ENCODE results near the gene PALM3.

The PALM3 gene

GRCh38 chr19:14061751-14062557 is at the start of gene PALM3:
Gene PALM3 (minus strand): TSS chr19:14062076. CDS start chr19:14061980, 96 bp downstream.
- DNase-seq (ENCODE audit: low read depth), result no peak

DNA sequence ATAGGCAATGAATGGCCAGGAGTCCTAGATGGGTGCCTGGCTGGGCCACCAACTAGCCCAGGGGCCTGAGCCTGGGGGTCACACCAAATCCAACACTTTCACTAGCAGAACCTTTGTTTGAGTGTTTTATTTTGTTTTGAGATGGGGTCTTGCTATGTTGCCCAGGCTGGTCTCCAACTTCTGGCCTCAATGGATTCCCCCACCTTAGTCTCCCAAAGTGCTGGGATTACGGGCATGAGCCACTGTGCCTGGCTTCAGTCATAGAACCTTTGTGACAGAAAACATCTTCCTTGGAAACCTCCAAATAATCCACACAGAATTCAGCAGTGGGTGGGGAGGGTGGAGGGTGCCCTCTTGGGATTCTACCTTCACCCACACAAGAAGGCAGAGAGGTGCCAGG is 49.6 kb upstream of the PALM3 start:
- DNase-seq (ENCODE audit: low read depth), result no peak

GRCh38 chr19:14110650-14111049 is 48.8 kb upstream of the PALM3 start:
- no peak for DNase-seq (ENCODE audit: low read depth)

DNA sequence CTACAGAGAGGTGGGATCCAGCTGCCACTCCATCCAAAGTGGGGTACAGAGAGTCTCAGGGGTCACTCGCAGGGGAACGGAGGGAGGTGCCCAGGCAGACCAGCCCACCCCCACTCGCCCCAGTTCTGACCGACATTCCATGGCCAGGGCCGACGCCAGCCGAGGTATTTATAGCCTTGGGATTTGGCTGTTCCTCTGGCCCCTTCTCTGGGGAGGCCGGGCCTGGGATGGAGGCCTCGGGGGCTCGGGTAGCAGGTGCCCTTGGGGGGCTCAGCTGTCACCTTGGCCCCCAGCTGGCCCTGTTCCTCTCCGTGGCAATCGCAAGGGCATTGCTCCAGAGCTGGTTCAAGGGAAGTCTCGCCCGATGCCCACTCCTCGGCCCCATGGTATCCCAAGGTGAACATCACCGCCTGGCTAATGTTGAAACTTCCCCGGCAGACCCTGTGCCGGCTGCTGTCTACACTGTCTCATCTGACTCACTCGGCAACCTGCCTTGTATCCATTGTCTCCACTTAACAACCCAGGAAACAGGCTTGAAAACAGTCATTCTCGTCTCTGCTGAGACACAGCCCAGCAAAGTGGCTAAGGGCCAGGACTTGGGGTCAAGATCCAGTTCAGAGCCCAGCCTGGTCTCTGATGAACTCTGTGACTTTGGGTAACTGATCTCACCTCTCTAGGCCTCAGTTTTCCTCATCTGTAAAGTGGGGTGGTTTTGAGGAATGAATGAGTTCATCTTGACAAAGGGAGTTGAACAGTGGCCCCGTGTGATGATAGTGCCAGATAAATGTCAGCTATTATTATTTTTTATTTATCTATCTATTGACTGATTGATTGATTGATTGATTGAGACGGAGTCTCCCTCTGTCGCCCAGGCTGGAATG is 45.9 kb upstream of the PALM3 start:
- DNase-seq (ENCODE audit: low read depth), result no peak

GRCh38 chr19:14106840-14107239 is 45.0 kb upstream of the PALM3 start:
- no peak for DNase-seq (ENCODE audit: low read depth)

DNA sequence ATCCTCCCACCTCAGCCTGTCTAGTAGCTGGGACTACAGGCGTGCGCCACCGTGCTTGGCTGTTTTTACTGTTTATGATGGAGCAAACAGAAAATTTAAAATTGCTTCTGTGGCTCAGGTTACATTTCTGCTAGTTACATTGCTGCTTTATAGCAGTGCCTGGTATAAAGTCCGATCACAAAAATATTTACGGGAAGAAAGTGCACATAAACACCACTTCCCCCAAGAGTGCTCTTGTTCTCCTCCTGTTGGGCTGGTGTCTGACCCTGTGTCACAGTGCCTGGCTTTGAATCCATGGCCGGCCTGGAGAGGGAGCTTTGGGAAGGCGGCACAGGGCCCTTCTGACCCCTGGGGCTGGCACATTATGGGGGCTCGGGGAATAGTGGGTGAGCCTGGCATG is 43.8 kb upstream of the PALM3 start:
- DNase-seq (ENCODE audit: low read depth), result no peak

DNA sequence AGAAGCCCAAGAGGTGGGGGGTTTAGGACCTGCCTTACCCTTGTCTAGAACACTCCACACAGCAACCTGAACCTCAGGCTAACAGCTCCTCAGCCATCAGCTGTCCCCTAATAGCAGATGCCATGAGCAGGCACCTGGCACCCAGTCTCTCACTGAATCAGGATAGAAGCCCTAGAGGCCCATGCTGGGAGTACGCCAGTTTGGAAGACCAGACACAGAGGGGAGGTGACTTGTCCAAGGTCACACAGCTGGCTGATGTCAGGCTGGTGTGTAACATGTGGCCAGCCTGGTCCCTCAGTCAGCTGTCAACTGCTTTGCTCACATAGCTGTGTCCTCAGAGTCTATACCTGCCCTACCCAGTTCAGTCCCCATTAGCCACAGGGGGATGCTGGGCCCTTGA is 41.4 kb upstream of the PALM3 start:
- DNase-seq (ENCODE audit: low read depth), result no peak

- no peak for DNase-seq (ENCODE audit: low read depth)
These were observed 40.9 kb upstream of the PALM3 start for GRCh38 chr19:14102756-14103155.

GRCh38 chr19:14102102-14102696 is 40.3 kb upstream of the PALM3 start:
- DNase-seq (ENCODE audit: low read depth), result no peak

- no peak for DNase-seq (ENCODE audit: low read depth)
These were observed 39.2 kb upstream of the PALM3 start for GRCh38 chr19:14101003-14101545.

GRCh38 chr19:14097532-14098151 is 35.8 kb upstream of the PALM3 start:
- DNase-seq (ENCODE audit: low read depth), result no peak

- DNase-seq (ENCODE audit: low read depth), result no peak
These were observed 34.6 kb upstream of the PALM3 start for GRCh38 chr19:14096272-14096992.

- no peak for DNase-seq (ENCODE audit: low read depth)
These were observed 33.0 kb upstream of the PALM3 start for GRCh38 chr19:14094854-14095253.

- no peak for DNase-seq (ENCODE audit: low read depth)
These were observed 31.4 kb upstream of the PALM3 start for GRCh38 chr19:14093117-14093823.

DNA sequence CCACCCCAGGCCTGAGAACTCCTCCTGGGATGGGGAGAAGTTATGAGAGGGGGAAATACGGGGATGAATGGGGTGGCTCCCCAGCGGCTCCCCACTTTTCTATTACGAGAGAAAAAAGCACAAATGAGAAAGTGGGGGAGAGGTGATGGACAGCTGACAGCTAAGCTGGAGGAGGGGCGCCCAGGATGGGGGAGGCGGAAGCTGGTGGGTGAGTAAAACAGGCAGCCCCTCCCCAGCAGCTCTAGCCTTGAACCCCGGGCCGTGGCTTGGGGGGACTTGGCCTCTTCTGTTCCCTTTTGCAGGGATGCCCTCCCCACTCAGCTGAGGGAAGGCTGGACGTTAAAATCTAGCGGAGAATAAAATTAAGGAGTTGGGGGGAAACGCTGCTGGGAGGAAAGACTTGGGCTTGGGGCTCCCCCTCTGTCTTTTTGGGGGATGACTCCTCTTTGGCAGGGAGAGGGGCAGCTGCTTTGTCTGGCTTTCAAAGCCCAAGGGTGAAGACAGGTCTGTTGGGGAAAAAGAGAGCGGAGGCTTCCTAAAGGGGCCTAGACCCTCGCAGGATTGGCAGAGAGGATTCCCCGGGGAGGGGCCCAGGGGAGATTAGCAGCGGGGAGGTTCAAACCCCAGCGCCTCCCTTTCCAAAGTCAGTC is 30.1 kb upstream of the PALM3 start:
- DNase-seq (ENCODE audit: low read depth), result no peak

DNA sequence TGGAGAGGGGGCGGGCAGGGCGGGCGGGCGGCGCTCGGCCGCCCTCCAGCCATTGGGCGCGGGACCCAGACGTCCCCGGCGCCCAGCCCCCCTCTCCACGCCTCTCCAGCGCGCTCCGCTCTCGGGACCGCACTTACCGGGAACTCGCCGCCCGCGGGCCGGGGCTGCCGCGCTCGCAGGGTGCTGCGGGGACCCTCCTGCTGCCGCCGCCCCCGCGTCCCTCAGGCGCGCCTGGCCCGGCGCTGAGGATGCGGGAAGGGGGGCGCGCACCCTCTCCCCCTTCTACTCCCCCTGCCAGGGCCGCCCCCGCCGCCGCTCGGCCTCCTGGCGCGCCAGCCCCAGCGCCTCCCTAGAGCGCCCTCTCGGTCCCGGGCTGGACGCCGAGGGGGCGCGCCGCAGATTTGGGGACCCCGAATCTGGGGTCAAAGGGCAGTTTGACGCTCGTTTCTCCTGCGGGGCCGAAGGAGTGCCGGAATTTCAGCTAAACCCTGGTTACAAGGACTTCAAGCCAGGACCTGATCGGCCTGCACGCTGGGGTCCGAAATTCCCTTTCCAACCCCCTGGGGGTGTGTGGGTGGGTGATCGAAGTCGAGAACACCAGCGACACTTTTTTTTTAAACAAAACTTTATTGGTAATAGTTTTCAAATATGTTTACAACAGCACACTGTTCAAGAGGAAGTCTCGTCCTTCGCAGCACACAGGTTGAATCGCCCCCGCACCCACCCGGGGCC is 29.4 kb upstream of the PALM3 start:
- DNase-seq (ENCODE audit: low read depth), result no peak

GRCh38 chr19:14090509-14091080 is 28.7 kb upstream of the PALM3 start, which contains the start of gene SAMD1:
Gene SAMD1 (minus strand): TSS chr19:14090751.
- peak; percentile 80 for DNase-seq (ENCODE audit: low read depth)

DNA sequence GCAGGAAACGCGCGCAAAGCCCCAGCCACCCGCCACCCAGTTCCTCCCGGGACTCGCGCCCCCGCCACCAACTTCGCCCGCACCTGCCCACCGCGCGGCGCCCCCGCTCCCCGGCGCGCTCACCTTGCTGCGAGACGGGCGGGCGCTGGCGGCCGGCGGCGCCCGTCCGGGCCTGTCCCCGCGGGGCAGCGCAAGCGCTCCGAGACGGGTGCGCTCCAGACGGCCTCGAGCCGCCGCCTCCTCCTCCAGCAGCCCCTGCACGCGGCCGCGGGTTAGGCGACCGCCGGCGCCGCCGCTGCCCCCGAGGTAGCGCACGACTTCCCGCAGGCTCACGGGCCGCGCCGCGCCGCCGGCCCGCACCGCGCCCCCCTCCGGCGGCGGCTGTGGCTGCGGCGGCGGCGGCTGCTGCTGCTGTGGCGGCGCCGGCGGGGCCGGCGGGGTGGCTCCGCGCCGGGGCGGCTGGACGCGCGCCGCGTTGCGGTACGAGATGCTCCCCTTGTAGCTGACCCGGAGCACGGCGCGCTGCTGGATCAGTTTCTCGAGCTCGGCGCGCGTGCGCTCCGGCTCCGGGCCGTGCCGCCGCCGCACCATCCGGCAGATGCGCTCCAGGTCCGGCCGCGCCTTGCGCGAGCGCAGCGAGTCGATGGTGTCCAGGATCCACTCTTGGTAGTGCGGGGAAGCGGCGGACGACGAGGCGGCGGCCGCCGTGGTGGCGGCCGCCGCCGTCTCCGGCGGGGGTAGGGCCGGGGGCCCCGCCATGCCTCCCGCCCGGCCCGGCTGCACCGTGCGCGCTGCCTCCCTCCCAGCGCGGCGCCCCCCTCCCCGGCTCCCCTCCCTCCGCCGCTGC is 28.0 kb upstream of the PALM3 start:
- DNase-seq (ENCODE audit: low read depth), result no peak

Measured in activated T-helper 1 cell treated with Interleukin-2 at 50 U/mL for 16 hours (primary cell).